SK-N-DZ (cell line): Measurements from ENCODE around the gene CHAT.

ENCODE experiments used
- DNase-seq: peaks from one replicate; pipeline ENCODE4 v3.0.0-alpha.2; 2015; ENCODE audit warnings: low spot score

The CHAT gene

DNA sequence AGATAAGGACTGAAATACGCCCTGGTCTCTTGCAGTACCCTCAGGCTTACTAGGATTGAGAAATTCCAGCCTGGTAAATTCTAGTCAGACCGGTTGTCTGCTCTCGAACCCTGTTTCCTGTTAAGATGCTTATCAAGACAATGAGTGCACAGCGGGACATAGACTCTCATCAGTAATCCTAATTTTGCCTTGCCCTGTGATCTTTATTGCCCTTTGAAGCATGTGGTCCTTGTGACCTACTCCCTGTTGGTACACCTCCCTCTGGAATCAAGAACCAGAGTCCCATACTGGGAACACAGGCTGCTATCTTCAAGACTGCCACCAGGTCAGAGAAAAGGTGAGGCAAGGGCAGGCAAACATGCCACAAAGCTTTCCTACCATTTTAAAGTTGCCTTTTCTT is 72.8 kb downstream of the CHAT start:
- no peak for DNase-seq

DNA sequence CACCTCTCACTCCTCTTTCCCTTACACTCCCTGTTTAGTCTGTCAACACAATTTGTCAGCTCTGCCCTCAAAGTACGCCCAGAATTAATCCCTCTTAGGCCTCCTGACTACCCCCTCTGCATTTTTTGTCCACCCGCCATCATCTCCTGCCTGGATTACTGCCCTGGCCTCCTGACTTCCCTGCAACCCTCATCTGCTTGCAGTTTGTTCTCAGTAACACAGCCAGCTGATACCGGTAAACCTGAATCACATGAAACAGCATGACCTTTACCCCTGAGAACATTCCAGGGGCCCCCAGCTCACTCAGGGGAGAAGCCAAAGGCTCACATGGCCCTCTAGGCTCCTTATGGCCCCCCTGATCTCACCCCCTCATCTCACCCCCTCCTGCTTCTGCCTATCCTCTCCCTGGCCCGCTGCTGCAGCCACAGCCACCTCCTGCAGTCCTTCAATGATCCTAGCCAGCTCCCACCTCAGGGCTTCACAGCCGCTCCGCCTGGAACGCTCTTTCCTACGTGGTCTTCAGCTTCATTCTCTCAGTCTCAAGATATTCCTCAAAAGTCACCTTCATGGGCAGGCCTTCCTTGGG is 74.5 kb downstream of the CHAT start:
- DNase-seq: no peak

GRCh38 chr10:49688920-49689319 is 75.1 kb downstream of the CHAT start:
- no peak for DNase-seq

- DNase-seq: no peak
Observed at GRCh38 chr10:49689882-49690510, 76.2 kb downstream of the CHAT start.

DNA sequence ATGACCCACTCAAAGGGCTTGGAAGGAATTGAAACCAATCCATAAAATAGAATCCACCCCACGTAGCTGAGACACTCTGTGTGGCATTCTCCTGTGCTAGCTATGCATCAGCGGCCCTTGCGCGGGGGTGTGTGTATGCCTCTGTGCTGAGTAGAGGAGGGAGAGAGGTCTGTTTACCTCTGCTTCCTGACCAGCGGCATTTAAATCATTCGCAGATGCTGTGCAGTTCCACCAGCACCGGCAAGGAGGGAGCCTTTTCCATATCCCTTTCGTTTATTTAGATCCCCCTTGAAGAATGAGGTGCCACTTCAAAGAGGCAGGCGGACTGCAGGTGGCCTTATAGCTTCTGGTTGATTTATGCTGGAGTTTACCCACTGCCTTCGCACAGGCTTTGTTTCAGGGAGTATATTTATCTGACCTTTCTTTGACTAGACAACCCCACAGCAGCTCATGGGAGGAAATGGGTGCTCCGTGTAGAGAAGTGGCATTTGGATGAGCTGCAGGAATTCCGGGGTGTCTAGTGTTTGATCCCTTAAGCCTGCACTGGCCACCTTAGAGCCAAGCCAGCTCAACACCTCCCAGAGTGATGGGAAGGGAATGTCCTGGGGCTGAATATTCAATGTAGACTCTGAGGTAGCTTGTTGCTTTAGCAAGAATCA is 77.0 kb downstream of the CHAT start:
- no peak for DNase-seq

GRCh38 chr10:49691588-49691987 is 77.8 kb downstream of the CHAT start:
- no peak for DNase-seq

GRCh38 chr10:49694466-49694865 is 80.6 kb downstream of the CHAT start:
- no peak for DNase-seq

GRCh38 chr10:49696311-49696710 is 82.5 kb downstream of the CHAT start:
- DNase-seq: no peak

DNA sequence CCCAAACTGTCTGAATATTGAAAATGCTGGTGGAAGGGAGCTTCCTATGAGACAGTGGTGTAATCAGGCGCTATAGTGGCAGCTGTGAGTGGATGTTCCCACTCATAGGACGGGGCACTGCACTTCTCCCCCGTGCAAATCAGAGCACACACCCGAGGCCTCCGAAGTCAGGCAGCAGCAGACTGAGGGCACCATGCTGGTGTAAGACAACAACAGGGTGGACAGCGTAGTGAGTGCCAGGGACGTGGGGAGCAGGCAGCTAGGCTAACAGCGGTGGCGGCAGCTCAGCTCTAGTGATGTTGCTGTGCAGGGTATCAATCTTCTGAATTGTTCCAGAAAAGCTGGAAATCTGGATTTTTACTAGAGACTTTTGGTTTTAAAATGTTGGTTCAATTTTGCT is 84.8 kb downstream of the CHAT start:
- no peak for DNase-seq

DNA sequence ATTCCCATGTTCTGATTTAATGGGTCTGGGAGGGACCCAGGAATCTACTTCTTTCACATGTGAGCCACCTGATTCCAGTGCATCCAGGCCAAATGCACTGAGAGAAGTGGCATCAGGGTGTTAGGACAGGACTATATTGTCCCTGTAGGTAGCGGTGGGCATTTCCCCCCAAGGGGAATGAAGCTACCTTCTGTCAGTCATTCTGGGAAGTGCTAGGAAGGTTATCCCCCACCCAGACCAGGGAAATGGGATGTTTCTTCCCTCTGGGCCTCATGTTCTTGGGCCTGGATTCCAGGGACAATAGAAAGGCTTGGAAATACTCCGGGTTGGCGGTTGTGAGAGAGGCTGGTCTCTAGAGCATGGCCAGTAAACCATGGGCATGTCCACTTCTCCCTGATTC is 86.4 kb downstream of the CHAT start:
- DNase-seq: no peak

DNA sequence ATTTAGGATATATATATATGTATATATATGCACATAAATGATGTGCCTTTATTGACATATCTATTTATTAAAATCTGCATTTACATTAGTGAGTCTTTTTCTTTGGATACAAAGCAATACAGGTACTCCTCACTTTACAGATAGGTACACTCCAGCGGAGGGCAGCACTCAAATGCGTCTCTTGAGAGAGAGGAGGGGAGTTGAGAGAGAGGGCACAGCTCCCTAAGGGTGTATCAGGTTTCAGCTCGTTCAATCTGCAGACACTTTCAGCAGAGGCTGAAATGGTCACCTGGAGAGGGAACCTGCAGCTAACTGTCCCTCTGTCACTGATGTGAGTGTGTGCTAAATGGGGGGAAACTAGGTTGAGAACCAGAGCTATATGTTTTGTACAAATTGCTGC is 87.2 kb downstream of the CHAT start:
- DNase-seq: peak; percentile 79

GRCh38 chr10:49707585-49707984 is 93.7 kb downstream of the CHAT start:
- DNase-seq: no peak

- DNase-seq: no peak
Observed at GRCh38 chr10:49709934-49710333, 96.1 kb downstream of the CHAT start.

- DNase-seq: no peak
Observed at GRCh38 chr10:49710966-49711365, 97.1 kb downstream of the CHAT start.

- DNase-seq: no peak
Observed at GRCh38 chr10:49711481-49711880, 97.6 kb downstream of the CHAT start.

- DNase-seq: no peak
Observed at GRCh38 chr10:49713266-49713665, 99.4 kb downstream of the CHAT start.
